Nephron (organoid): ENCODE measurements around the gene B2M.

Source experiments
- H3K27ac Mint-ChIP-seq, 3 experiments: 2 replicates each; pipeline ENCODE4 v1.8.0; 2020; ENCODE audit warnings: mixed read lengths in 3 of 3, mild to moderate bottlenecking in 2 of 3, moderate library complexity in 1 of 3
- H3K27me3 Mint-ChIP-seq: 2 replicates; pipeline ENCODE4 v1.8.0; 2021; ENCODE audit warnings: low read depth, mild to moderate bottlenecking, moderate library complexity, mixed read lengths
- H3K36me3 Mint-ChIP-seq: 2 replicates; pipeline ENCODE4 v1.8.0; 2020; ENCODE audit warnings: low read depth, mixed read lengths
- H3K4me1 Mint-ChIP-seq: 2 replicates; pipeline ENCODE4 v1.8.0; 2020; ENCODE audit warnings: mixed read lengths
- H3K4me3 Mint-ChIP-seq, 3 experiments: 2 replicates each; pipeline ENCODE4 v1.8.0; 2020; ENCODE audit warnings: mild to moderate bottlenecking in 3 of 3, mixed read lengths in 3 of 3, moderate library complexity in 2 of 3
- H3K9me3 Mint-ChIP-seq: 2 replicates; pipeline ENCODE4 v1.8.0; 2020; ENCODE audit warnings: mixed read lengths
- TF ChIP-seq, protein P1 (sequence below), 3 experiments: fragments of 200-600 bp; sonication (generic); IDR thresholded peaks; one replicate each; pipeline ENCODE4 v1.5.0; 2021; ENCODE audit warnings: antibody characterized with exemption in 3 of 3; ENCODE audit not compliant: unreplicated experiment in 3 of 3

The B2M gene

GRCh38 chr15:44710236-44711095, 851 bp upstream of the B2M start:
- peaks cover 6% of the 10 kb centered on the region for H3K36me3 Mint-ChIP-seq
- peaks cover 22% of the 10 kb centered on the region for H3K4me1 Mint-ChIP-seq
- peak overlapping the region; percentile 93 to 99 (median 99) for H3K27ac Mint-ChIP-seq
- peak overlapping the region; percentile 98 to 99 (median 99) for H3K4me3 Mint-ChIP-seq
- H3K27me3 Mint-ChIP-seq = peaks cover 1% of the 10 kb centered on the region
- TF ChIP-seq, protein P1, sequence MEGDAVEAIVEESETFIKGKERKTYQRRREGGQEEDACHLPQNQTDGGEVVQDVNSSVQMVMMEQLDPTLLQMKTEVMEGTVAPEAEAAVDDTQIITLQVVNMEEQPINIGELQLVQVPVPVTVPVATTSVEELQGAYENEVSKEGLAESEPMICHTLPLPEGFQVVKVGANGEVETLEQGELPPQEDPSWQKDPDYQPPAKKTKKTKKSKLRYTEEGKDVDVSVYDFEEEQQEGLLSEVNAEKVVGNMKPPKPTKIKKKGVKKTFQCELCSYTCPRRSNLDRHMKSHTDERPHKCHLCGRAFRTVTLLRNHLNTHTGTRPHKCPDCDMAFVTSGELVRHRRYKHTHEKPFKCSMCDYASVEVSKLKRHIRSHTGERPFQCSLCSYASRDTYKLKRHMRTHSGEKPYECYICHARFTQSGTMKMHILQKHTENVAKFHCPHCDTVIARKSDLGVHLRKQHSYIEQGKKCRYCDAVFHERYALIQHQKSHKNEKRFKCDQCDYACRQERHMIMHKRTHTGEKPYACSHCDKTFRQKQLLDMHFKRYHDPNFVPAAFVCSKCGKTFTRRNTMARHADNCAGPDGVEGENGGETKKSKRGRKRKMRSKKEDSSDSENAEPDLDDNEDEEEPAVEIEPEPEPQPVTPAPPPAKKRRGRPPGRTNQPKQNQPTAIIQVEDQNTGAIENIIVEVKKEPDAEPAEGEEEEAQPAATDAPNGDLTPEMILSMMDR (IDR thresholded peaks at IDR 0.05; ENCODE audit: unreplicated experiment in 3 of 3) = peak in 1 of 3 experiments; percentile 7
- peaks cover under 1% of the 10 kb centered on the region for H3K9me3 Mint-ChIP-seq

- peak overlapping the region; percentile 93 to 99 (median 99) for H3K27ac Mint-ChIP-seq
- no peaks in the 10 kb centered on the region for H3K27me3 Mint-ChIP-seq
- peak overlapping the region; percentile 98 to 99 (median 99) for H3K4me3 Mint-ChIP-seq
- TF ChIP-seq, protein P1 (IDR thresholded peaks at IDR 0.05; ENCODE audit: unreplicated experiment in 3 of 3) = no peak
- no peaks in the 10 kb centered on the region for H3K9me3 Mint-ChIP-seq
- peaks cover 12% of the 10 kb centered on the region for H3K36me3 Mint-ChIP-seq
- H3K4me1 Mint-ChIP-seq = peaks cover 22% of the 10 kb centered on the region
These were observed 527 bp downstream of the B2M start for GRCh38 chr15:44711743-44712345.

DNA sequence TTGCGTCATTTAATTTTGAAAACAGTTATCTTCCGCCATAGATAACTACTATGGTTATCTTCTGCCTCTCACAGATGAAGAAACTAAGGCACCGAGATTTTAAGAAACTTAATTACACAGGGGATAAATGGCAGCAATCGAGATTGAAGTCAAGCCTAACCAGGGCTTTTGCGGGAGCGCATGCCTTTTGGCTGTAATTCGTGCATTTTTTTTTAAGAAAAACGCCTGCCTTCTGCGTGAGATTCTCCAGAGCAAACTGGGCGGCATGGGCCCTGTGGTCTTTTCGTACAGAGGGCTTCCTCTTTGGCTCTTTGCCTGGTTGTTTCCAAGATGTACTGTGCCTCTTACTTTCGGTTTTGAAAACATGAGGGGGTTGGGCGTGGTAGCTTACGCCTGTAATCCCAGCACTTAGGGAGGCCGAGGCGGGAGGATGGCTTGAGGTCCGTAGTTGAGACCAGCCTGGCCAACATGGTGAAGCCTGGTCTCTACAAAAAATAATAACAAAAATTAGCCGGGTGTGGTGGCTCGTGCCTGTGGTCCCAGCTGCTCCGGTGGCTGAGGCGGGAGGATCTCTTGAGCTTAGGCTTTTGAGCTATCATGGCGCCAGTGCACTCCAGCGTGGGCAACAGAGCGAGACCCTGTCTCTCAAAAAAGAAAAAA, 1.2 kb downstream of the B2M start:
- Mint-ChIP-seq H3K27me3 (no peaks in the 10 kb centered on the region), H3K36me3 (peaks cover 14% of the 10 kb centered on the region)
- TF ChIP-seq, protein P1 (IDR thresholded peaks at IDR 0.05; ENCODE audit: unreplicated experiment in 3 of 3) = no peak

DNA sequence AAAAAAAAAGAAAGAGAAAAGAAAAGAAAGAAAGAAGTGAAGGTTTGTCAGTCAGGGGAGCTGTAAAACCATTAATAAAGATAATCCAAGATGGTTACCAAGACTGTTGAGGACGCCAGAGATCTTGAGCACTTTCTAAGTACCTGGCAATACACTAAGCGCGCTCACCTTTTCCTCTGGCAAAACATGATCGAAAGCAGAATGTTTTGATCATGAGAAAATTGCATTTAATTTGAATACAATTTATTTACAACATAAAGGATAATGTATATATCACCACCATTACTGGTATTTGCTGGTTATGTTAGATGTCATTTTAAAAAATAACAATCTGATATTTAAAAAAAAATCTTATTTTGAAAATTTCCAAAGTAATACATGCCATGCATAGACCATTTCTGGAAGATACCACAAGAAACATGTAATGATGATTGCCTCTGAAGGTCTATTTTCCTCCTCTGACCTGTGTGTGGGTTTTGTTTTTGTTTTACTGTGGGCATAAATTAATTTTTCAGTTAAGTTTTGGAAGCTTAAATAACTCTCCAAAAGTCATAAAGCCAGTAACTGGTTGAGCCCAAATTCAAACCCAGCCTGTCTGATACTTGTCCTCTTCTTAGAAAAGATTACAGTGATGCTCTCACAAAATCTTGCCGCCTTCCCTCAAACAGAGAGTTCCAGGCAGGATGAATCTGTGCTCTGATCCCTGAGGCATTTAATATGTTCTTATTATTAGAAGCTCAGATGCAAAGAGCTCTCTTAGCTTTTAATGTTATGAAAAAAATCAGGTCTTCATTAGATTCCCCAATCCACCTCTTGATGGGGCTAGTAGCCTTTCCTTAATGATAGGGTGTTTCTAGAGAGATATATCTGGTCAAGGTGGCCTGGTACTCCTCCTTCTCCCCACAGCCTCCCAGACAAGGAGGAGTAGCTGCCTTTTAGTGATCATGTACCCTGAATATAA, 2.0 kb downstream of the B2M start:
- Mint-ChIP-seq H3K4me1 (peaks cover 22% of the 10 kb centered on the region), H3K36me3 (peaks cover 22% of the 10 kb centered on the region), H3K27ac (peak overlapping the region in 2 of 3 experiments; percentile 37 to 83), H3K27me3 (no peaks in the 10 kb centered on the region), H3K9me3 (no peaks in the 10 kb centered on the region), H3K4me3 (peak overlapping the region; percentile 98 to 99 (median 99))
- TF ChIP-seq, protein P1 (IDR thresholded peaks at IDR 0.05; ENCODE audit: unreplicated experiment in 3 of 3) = peak in 2 of 3 experiments; percentile 19 to 25

More for the DNA sequence above, 1.2 kb downstream of the B2M start:
- Mint-ChIP-seq H3K4me3 (peak overlapping the region; percentile 98 to 99 (median 99)), H3K4me1 (peaks cover 22% of the 10 kb centered on the region), H3K27ac (peak overlapping the region in 2 of 3 experiments; percentile 93 to 99), H3K9me3 (no peaks in the 10 kb centered on the region)

DNA sequence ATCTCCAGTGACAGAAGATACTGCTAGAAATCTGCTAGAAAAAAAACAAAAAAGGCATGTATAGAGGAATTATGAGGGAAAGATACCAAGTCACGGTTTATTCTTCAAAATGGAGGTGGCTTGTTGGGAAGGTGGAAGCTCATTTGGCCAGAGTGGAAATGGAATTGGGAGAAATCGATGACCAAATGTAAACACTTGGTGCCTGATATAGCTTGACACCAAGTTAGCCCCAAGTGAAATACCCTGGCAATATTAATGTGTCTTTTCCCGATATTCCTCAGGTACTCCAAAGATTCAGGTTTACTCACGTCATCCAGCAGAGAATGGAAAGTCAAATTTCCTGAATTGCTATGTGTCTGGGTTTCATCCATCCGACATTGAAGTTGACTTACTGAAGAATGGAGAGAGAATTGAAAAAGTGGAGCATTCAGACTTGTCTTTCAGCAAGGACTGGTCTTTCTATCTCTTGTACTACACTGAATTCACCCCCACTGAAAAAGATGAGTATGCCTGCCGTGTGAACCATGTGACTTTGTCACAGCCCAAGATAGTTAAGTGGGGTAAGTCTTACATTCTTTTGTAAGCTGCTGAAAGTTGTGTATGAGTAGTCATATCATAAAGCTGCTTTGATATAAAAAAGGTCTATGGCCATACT, 4.0 kb downstream of the B2M start:
- Mint-ChIP-seq H3K4me3 (peak overlapping the region in 2 of 3 experiments; percentile 31 to 34), H3K27ac (no peak overlapping the region), H3K36me3 (peaks cover 29% of the 10 kb centered on the region), H3K4me1 (peaks cover 22% of the 10 kb centered on the region), H3K9me3 (no peaks in the 10 kb centered on the region), H3K27me3 (no peaks in the 10 kb centered on the region)
- TF ChIP-seq, protein P1 (IDR thresholded peaks at IDR 0.05; ENCODE audit: unreplicated experiment in 3 of 3) = no peak
